HG03175 (cell line): ENCODE data around the gene RRAGC.
A peak's percentile ranks its signal among the peaks of the same experiment; 100 is the strongest.
"Not testable (repeated sequence)": the region's sequence is repeated elsewhere in the genome, so short reads cannot be mapped to it uniquely, and the experiment has no call there.

Experiments used
- ATAC-seq: cut with Tn5 transposase; IDR thresholded peaks from one replicate; pipeline ENCODE4 v1.9.1; 2021; ENCODE audit warnings: mild to moderate bottlenecking, moderate library complexity; ENCODE audit not compliant: unreplicated experiment

Gene RRAGC

DNA sequence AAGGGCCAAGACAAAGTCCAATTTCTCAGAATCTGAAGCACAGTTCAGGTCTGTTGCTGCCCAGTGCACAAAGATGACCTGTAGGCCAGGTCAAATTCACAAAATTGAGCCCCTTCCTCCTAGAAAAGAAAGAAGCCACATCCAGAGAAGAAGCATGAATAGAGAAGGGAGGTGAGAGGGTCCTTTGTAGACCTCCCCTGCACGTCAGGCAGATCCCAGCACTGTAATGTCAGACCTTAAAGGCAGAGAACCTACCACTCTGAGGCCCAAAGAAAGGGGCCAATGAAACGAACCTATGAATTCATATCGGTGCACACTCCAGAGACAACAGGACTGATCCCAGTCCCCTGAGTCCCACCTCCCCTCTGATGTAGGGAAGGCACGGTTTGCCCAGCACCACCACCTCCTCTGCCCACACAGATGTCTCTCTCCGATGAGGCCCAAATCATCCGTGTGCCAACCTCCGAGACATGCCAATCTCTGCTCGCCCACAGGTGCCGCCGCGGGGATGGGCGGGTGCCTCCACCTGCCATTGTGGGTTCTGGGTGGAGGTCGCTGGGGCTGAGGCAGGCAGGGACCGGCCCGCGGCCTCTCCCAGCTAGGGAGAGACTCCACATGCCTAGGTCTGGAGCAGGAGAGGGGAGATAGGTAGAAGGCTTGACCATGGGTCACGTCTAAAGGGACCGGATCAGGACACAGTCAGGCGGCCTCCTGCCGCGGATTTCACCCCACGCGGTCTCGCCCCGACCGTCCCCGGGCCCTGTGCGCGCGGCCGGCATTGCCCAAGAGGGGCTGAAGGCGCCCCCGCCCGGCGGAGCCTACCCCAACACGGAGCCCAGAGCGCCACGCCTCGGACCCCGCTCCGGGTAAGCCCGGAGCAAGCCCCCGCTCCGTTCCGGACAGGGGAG is 42.1 kb downstream of the RRAGC start:
- no peak for ATAC-seq

DNA sequence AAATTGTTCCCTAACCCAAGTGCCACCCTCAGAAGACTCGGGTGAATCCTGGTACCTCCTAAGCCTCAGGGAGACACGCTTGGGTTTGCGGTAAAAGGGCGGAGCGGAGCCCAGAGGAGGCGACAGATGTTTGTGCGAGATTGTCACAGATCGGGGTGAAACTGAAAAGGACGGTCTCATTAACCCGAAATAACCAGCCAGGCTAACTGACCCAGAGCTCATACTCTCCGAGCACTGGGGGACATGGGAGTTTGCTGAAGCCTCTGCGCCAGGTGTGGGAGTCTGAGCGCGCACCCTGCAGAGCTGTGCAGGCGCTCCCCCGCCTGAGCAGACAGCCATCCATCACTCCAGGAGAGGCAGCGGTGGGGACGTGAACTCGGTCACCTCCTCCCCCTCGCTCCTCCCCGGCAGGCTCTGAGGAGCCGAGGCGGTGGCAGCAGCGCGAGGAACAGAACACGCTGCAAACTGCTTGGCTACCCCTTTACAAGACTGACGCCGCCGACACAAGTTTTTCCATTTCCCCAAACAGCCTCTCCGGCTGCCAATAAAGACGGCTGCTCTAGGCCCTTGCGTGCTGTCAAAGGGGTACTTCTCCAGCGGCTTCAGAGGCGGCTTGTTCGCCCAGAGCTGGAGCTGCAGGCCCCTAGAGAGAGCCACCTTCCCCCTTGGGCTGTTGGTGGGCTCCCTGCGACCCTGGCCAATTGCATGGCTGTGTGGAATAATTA is 43.5 kb downstream of the RRAGC start:
- ATAC-seq: peak; percentile 80

DNA sequence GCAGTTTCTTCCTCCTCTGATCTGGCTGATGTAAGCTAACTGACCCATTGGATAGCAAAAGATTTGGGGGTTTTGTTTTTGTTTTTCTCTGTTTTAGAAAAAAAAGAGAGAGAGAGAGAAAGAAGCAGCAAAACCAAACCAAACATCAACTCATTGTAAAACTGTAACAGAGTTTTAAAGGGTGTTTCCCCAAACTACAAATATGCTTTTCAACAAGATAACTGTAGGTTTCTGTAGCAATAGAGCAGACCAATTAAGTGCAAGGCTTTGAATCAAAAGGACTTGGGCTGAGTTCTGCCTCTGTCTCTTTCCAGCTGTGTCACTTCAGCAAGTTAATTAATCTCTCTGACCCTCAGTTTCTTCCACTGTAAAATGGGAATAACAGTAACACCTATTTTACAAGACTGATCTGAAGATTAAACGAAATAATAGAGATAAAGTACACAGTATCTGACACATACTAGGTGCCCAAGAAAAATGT is 44.5 kb downstream of the RRAGC start:
- no peak for ATAC-seq

DNA sequence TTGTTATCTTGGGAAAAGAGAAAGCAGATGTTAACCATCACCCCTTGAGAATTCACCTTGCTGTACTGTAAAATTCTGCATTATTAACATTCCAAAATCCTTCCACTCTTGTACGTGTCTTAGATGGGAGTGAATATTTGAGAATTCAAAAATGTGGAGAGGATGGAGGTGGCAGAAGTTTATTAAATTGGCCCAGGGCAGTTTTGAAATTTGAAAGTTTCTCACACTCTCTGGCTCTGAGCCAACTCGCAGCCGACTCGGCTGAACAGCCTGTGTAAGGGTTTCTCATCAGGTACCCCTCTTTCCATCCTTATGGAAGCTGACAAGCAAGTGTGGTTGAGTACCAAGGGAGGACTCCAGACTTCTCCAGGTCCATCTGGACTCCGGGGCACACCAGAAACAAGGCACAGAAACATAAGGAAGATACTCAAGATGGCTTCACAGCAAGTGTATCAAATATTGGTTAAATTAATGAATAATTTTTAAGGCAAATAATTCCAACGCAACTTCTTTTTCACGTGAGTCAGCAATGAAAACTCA is 45.1 kb downstream of the RRAGC start:
- ATAC-seq: no peak

DNA sequence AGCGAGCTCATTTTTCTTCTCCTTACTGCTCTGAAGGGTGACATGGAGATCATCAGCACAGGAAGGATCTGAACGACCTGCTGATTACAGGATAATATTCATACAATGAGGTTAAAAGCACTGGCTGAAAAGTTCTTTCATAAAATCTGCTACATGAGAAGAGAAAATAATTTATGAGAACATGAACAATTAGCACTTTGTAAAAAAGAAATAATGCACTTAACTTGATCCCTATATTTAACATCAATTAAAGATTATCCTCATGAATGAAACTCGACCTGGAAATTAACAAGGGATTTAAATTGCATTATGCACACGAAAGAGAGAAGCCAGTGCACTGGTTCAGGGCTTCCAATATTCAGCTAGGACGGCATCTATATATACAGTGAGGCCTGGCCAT is 46.6 kb downstream of the RRAGC start:
- no peak for ATAC-seq

DNA sequence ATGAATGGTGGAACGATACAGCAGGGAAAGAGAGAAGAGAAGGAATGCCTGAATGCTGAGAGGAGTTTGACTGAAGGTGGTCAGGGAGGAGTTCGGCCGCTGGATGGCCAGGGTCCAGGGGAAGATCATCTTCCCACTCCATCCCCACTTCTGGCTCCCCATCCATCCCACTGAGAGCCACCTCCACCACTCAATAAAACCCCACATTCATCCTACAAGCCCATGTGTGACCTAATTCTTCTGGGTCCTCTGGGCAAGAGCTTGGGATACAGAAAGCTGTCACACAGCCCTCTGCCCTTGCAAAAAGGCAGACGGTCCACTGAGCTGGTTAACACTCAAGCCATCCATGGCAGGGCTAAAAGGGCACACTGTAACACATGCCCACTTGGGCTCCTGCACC is 48.1 kb downstream of the RRAGC start:
- not testable (repeated sequence) for ATAC-seq

DNA sequence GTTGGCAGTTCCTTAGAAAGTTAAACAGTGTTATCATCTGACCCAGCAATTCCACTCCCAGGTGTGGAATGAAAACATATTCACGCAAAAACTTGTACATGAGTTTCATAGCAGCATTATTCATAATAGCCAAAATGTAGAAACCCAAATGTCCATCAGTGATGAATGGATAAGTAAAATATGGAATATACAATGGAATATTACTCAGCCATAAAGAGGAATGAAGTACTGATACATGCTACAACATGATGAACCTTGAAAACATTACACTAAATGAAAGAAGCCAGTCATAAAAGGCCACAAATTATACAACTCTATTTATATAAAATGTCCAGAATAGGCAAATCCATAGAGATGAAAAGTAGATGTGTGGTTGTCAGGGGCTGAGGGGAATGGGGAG is 53.5 kb downstream of the RRAGC start:
- no peak for ATAC-seq

DNA sequence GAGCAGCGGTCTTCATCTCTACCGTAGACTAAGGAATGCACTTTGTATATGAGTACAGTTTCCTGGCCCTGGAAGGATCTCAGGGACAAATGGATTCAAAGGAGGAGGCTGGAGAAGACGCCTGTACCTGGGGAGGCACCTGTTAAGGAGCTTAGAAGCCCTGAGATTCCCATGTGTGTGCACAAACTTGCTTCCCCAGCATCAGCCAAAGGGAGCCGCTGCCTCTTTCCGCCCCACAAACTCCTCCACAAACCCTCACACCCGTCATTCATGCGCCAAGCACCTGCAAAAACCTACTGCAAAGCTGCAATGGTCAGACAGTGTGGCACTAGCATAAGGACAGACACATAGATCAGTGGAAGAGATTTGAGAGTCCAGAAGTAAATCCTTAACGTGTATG is 54.5 kb downstream of the RRAGC start:
- ATAC-seq: no peak

DNA sequence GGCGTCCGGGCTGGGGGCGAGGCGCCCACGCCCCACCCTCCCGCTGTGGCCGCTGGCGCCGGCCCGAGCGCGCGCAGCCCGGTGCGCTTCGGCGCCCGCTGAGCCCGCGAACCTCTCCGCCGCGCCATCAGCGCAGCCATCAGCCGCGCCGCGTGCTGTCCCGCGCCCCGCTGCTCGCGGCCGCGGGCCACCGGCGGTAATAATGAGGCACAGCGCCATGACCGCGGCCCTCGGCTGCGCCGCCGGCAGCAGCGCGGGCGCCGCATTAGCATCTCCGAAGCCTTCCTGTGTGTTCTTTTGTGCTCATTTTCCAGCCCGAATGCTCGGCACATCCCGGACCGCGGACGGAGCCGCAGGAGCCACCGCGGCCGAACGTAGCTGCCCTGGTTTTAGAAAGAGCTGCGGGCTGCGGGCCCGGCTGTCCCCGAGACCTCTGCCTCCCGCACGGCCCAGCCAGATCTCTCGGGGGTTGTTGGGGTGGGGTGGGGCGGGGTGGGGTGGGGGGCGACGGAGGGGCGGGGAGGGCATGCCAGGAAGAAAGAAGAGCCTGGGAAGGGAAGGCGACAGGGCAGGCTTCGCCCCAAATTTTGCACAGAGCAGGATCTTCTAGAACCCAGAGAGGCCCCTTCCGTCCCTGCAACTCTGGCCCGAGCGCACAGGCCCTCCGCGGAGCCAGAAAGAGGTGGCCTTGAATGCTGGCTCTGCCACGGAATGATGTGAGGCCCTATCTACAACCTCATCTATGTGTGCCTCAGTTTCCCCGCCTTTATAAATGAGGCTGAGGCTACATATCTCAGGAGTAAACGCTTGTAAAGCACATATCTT is 55.3 kb downstream of the RRAGC start:
- no peak for ATAC-seq

DNA sequence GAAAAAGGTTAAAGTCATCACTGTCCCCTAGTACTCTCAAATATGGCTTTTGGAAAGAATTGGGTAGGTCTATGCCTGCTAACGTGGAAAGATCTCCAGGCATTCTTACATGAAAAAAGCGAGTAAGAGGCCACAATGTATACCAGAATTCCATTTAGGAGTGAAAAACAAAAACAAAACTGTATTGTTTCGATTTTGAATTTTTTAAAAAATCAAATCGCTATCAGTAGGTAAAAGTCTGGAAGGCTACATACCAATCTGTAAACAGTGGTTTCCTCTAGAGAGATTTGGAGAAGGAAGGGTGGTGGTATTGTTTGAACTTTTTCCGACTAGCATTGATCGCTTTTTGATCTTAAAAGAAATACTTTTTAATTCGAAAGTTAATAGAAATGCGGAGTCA is 55.9 kb downstream of the RRAGC start:
- no peak for ATAC-seq

DNA sequence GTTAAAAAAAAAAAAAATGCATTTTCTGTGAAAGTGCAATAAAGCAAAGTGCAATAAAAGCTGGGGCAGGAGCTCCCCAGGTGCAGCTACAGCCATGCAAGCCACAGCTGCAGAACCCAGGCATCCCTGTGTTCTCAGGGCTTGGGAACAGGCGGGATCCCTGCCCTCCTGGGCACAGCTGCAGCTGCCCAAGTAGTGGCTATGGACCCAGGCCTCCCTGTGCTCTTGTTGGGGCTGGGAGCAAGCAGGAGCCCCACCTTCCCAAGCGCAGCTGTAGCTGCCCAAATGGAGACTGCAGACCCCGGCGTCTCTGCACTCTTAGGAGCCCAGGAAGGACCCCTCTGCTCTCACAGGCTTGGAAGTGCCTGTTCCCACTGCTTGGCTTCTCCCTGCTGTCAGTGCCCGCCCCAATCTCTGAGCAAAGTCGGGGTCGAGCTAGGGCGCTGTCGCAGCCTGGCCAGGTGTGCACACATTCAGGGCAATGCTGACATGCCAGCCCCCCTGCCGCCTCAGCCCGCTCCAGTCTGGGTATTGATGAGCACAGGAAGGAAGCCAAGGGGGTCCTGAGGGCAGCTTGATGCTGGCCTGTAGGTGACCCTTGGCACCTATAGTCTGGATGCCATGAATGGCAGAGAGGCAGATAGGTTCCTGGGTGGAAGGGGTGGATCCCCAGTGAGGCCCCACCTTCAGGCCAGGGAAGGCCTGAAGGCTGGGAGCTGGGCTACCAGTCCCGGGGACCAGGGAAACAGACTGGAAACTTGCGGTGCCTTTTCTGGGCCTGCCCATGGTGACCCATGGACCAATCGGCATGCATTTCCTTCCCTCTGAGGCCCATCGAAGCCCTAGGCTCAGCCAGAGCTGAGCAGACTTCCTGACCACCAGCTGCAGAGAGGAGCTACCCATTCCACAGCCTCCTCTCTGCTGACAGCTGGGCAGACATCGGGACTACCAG is 58.6 kb downstream of the RRAGC start:
- ATAC-seq: no peak

DNA sequence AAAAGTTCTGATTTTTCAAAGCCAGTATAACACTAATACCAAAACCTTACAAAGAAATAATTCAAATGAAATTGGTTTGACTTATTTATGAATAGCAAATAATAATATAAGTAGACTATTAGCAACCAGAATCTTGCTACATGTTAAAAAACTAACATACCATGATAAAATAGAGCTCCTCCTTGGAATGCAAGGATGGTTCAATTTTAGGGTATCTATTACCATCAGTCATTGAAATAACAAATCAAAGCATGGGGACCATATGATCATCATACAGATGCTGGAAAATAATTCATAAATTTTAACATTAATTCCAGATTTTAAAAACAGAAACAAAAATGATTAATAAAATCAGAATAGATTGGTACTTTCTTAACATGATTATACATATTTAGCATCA is 66.3 kb downstream of the RRAGC start:
- ATAC-seq: no peak

DNA sequence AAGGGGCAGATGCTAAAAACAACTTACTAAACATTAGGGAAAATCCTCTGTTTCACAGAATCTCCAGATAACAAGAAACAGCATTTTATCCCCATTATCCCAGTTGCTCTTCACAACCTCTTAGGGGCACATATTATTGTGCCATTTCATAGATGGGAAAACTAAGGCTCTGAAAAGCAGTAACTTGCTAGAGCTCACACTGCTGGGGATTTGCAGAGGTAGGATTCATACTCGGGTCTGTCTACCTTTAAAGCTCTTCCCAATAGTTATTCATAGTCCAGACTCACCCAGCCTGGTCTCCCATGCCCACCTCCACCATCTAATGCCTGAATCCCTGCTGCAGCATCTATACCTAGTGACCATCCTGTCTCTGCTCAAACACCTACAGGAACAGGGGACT is 67.7 kb downstream of the RRAGC start:
- ATAC-seq: no peak

DNA sequence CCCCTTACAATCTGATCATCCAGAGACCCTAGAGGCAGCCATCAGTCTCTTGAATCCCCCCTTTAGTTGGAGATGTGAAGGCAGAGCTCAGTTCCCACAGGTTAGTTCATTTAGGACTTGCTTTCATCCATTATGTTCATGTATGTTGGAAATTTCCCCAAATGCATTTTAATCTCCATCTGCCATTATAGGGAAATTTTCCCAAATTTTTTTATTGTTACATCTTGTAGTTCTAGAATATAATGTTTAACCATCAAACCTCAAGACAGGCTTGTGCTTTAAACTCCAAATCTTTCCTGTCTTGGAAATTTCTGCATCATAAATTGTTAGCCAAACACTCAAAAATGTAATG is 68.4 kb downstream of the RRAGC start:
- no peak for ATAC-seq

DNA sequence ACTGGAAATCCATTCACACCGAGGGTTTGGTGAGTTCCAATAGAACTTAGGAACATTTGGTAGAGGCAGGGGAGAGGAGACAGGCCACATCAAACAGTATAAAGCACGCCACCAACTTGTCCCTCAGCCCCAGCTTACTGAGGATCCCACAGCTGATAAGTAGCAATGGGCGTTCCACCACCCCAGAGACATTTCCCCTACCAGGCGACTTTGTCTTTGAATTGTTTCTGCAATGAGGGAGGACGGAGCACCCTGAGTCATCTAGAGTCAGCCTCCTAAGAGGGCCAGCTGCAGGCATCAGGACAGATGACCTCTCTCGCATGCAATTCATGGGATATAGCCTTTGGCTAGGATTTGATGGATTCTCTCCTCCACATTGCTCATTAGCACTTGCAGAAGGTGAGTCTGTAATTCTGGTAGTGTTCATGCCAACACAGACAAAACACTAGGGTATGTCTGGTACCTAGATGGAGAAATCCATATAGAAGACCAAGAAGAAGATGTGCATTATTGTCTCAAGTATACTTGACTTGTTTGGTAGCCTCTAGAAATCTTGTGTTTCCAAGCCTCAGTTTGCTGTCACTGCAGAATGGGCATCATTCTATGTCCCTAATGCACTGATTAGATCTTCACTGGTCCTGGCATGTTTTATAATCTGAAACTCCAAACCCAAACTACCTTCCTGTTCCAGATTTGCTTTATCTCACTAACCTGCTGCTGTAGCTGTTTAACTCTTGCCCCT is 69.0 kb downstream of the RRAGC start:
- no peak for ATAC-seq

DNA sequence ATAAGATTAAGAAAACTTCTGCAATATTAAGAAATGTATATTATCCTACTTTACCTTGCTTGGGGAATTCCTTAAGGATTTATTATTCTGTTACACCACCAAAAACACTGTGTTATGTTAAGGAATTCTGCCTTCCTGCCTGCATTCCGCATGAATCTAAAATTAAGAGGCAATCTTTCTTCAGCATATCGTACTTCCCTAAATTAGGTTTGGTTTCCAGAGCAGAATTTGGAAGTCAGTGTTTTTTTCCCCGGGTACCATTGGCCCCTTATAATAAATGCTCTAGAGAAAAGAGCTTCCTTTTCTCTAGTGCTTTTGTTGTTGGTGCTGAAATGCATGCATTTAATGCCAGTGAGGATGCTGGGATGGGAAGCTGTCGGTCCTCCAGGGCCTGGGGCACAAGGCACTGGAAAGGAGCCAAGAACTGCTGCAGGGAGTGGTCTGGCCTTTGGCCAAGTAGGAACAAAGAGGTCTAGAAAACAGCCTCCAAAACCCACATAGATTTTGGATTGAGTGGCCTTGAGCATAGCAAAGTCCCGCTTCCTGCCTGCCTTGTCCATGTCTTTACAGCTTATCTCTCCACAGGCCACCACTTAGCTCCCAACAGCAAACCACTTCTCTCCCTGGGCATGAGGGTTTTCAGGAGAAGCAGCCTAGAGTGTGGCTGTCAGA is 69.9 kb downstream of the RRAGC start:
- ATAC-seq: no peak

DNA sequence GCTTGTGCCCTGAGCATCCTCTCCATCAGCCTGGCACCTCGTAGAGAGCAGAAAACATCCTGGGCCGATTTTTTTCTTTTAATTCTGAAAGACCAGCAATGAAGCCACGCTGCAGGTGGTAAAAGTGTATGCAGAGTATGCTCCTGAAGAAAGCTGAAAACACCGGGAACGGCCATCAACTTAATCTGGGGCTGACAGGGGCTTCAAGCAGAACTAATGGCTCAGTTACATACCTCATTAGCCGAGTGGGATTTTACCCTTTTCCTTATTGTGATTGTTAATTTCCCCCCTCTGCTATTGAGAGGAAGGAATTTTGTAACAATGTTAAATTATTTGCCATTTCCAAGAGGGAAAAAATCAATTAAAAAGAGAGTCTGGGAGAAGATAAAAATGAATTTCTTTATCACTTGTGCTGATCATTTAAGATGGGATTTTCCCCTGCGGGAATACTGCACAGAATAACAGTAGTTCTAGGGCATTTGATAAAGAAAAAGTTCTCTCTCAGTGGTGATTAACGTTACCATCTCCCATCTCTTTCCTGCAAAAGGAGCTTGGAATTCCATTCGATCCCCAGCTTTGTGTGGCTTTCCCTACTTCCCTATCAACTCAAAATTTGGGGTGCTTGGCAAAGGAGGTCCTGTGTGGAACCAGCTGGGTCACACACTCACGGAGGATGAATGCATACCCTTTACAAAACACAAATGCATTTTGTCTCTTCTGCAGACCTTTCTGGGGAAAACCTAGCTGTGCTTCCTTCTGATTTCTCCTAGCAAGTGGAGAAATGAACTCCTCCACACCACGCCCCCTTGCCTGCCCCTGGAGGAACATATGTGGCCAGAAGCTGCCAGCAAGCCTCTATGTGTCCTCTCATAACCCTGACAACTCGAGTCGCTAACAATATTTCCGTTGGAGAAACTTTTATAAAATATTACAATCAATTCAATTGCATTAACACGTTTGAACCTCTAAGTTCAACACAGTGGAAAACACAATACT is 70.9 kb downstream of the RRAGC start:
- ATAC-seq: no peak
